ENCODE results near the gene TPST1. TPM values are rescaled to one million over a fixed set of nuclear protein-coding genes. Genes with fewer than 3 reads are reported as not detected.

The TPST1 gene
- total RNA-seq, 1 experiment from 2014 or later: 15.9 TPM

GRCh38 chr7:66182920-66183319, 22.2 kb upstream of the TPST1 start:
- Histone ChIP-seq H4K91ac (ENCODE audit: insufficient read length, low read depth, low read length) (no peak overlapping the region), H2BK20ac (ENCODE audit: low read depth, low read length, poor library complexity, severe bottlenecking) (no peak overlapping the region), H3K79me2 (ENCODE audit: insufficient read depth, low read length) (no peaks in the 10 kb centered on the region), H3K4me1 (ENCODE audit: insufficient read depth, low read length) (no peaks in the 10 kb centered on the region), H2BK5ac (ENCODE audit: insufficient read length, low read length) (no peak overlapping the region), H2BK15ac (ENCODE audit: low read depth, low read length) (no peak overlapping the region), H4K8ac (replicated peaks; ENCODE audit: insufficient read length, low read depth, low read length) (no peak overlapping the region), H3K79me1 (ENCODE audit: insufficient read depth, low read depth, low read length, poor library complexity, severe bottlenecking) (no peaks in the 10 kb centered on the region), H3K9me3 (ENCODE audit: control insufficient read depth, low read depth, low read length) (no peaks in the 10 kb centered on the region), H2AFZ (ENCODE audit: low read length) (no peak overlapping the region), H3K56ac (ENCODE audit: insufficient read length, low read depth, low read length) (no peak overlapping the region), H4K5ac (ENCODE audit: insufficient read length, low read depth, low read length) (no peak overlapping the region), H4K20me1 (ENCODE audit: control insufficient read depth, insufficient read depth, insufficient read length) (no peaks in the 10 kb centered on the region), H3K23me2 (ENCODE audit: insufficient read length, low read depth, low read length, poor library complexity, severe bottlenecking) (no peaks in the 10 kb centered on the region), H3K4me2 (ENCODE audit: insufficient read depth, insufficient read length, low read length) (no peak overlapping the region), H3K9ac (ENCODE audit: extremely low read depth, insufficient read length, low read length) (no peak overlapping the region), H2BK12ac (ENCODE audit: insufficient read length, low read depth, low read length) (no peak overlapping the region), H3K4ac (ENCODE audit: low read depth, low read length) (no peak overlapping the region), H3K23ac (ENCODE audit: insufficient read length, low read depth, low read length) (no peak overlapping the region), H3K14ac (ENCODE audit: insufficient read depth, low read length) (no peak overlapping the region), H2BK120ac (ENCODE audit: low read depth, low read length, poor library complexity, severe bottlenecking) (no peak overlapping the region), H3T11ph (ENCODE audit: low read length) (no peak overlapping the region), H3K27me3 (ENCODE audit: insufficient read depth, low read length) (no peaks in the 10 kb centered on the region; the same call in 1 of the 2 replicates), H3K27ac (ENCODE audit: insufficient read length, low read depth, low read length) (no peak overlapping the region), H3K18ac (ENCODE audit: insufficient read length, low read depth, low read length) (no peak overlapping the region), H2AK5ac (ENCODE audit: insufficient read length, low read length) (no peak overlapping the region)
- peaks cover 0 to 8% (median 0%) of the 10 kb centered on the region in 3 experiments; a peak in 6 of 7 replicates for H3K36me3 Mint-ChIP-seq (ENCODE audit: insufficient read depth in 1 of 3, low read depth in 3 of 3)
- H3K27ac Mint-ChIP-seq: peak overlapping the region in 1 of 3 experiments; percentile 92; a peak in 2 of 7 replicates
- H3K27me3 Mint-ChIP-seq (ENCODE audit: low read depth): peaks cover 6% of the 10 kb centered on the region
- H3K4me1 Mint-ChIP-seq: no peaks in the 10 kb centered on the region
- no CpG with 5 or more reads among the region's 6 CpGs for WGBS (ENCODE audit: extremely low coverage, insufficient read length, low lambda C conversion rate)
- no peak for TF ChIP-seq CTCF (conservative IDR thresholded peaks at IDR 0.05)
- DNase-seq: no peak
- H3K9me3 Mint-ChIP-seq: peaks cover 6 to 9% of the 10 kb centered on the region in 2 experiments; a peak in 3 of 5 replicates
- H3K4me3 Mint-ChIP-seq: no peak overlapping the region
